GM13977 (cell line): Measurements from ENCODE around the gene PRSS57.
"Not testable (repeated sequence)": the region's sequence is repeated elsewhere in the genome, so short reads cannot be mapped to it uniquely, and the experiment has no call there.

Source experiments
- DNase-seq: peaks from one replicate; pipeline ENCODE4 v3.0.0; 2012; ENCODE audit warnings: low spot score
- in situ Hi-C: fragments of 300-500 bp; cut with MboI; formaldehyde crosslinking; loops from one replicate; pipeline ENCODE4 v1.12.0; 2022; ENCODE audit warnings: low sequenced_read_pairs, low pct_unique_long_range_greater_than_20kb, mixed read lengths, inconsistent platforms; ENCODE audit not compliant: unreplicated experiment
- TF ChIP-seq, protein P1 (sequence below): IDR thresholded peaks from 2 replicates; pipeline ENCODE4 v1.5.1; 2012; ENCODE audit warnings: mild to moderate bottlenecking, control low read depth; ENCODE audit not compliant: insufficient read depth; ENCODE audit errors: extremely low read depth, missing control alignments

Gene PRSS57

DNA sequence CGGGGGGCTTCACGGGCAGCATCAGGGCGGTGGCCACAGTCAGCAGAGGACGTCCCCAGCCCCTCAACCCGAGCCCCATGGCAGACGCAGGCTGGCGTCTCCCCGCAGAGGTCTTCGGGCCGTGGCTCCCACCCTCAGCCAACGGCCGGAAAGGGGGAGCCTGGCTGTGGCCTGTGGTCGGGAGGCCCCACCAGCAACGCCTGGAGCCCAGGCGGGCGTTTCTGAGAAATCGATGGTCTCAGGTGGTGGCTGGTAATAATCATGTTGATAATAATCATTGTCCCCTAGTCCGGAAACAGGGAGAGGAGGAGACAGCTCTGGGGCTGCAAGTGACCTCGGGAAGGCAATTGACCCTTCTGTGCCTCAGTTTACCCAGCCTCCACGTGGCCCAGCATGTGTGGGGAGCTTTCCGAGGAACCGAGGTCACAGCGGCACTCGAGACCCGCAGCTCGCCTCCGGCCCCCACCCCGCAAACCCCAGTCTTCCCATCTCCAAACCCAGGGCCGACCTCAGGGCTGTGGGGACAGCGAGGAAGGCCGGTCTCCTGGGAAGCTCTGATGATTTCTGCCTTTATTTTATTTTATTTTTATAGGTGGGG is at the start of gene PRSS57:
PRSS57 (minus strand) TSS at position 101 of the 598 bp plus-strand sequence; CDS start at position 79, 22 bp downstream.
- in situ Hi-C loops, result no loop called here
- TF ChIP-seq, protein P1, sequence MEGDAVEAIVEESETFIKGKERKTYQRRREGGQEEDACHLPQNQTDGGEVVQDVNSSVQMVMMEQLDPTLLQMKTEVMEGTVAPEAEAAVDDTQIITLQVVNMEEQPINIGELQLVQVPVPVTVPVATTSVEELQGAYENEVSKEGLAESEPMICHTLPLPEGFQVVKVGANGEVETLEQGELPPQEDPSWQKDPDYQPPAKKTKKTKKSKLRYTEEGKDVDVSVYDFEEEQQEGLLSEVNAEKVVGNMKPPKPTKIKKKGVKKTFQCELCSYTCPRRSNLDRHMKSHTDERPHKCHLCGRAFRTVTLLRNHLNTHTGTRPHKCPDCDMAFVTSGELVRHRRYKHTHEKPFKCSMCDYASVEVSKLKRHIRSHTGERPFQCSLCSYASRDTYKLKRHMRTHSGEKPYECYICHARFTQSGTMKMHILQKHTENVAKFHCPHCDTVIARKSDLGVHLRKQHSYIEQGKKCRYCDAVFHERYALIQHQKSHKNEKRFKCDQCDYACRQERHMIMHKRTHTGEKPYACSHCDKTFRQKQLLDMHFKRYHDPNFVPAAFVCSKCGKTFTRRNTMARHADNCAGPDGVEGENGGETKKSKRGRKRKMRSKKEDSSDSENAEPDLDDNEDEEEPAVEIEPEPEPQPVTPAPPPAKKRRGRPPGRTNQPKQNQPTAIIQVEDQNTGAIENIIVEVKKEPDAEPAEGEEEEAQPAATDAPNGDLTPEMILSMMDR, result no peak

DNA sequence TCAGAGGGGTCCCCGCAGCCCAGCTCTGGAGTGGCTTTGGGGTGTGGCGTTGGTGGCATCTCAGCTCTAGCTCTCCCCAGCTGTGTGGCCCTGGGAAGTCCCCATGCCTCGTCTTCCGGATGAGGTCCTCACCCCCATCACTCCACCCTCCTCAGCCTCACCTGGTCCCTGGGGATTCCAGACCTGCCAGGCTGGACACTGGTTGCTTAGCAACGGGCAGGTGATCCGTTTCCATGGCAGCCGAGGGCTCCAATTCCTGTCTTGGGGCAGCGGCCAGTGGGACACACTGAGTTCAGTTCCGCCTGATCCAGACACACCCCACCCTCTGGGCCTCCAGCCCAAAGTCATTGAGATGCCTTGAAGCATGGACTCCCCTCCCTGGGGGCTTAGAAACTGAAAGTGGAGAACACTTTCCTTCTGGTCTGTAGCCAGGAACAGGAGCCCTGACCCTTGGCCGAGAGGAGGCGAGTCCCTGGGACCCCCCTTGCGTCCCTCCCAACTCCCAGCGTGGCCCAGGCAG is 48.0 kb upstream of the PRSS57 start:
- TF ChIP-seq, protein P1, result no peak
- DNase-seq, result no peak
- in situ Hi-C loops, result loop anchor here (25.0 kb wide), 1 partner anchor 156 kb away; the partner anchor contains the start of gene HCN2

More for the DNA sequence above, at the start of gene PRSS57:
- no peak for DNase-seq

DNA sequence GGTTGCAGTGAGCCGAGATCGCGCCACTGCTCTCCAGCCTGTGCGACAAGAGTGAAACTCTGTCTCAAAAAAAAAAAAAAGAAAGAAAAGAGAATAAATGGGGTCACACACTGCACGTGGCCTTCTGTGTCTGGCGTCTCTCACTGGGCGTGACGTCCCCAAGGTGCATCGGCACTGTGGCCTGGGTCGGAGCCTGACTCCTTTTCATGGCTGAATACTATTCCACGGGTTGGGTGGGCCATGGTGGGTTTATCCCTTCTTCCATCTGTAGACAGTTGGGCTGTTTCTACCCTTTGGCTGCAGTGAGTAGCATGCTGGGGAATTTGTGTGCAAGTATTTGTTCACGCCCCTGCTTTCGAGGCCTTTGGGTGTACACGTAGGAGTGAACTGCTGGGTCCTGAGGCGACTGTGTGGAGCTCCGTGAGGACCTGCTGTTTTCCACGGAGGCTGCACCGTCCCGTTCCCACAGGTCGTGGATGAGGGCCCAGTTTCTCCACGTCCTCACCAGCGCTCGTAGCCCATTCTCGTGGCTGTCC is 47.4 kb upstream of the PRSS57 start:
- DNase-seq, result no peak
- TF ChIP-seq, protein P1, result no peak
- in situ Hi-C loops, result loop anchor here (25.0 kb wide), 1 partner anchor 155 kb away; the partner anchor contains the start of gene HCN2

DNA sequence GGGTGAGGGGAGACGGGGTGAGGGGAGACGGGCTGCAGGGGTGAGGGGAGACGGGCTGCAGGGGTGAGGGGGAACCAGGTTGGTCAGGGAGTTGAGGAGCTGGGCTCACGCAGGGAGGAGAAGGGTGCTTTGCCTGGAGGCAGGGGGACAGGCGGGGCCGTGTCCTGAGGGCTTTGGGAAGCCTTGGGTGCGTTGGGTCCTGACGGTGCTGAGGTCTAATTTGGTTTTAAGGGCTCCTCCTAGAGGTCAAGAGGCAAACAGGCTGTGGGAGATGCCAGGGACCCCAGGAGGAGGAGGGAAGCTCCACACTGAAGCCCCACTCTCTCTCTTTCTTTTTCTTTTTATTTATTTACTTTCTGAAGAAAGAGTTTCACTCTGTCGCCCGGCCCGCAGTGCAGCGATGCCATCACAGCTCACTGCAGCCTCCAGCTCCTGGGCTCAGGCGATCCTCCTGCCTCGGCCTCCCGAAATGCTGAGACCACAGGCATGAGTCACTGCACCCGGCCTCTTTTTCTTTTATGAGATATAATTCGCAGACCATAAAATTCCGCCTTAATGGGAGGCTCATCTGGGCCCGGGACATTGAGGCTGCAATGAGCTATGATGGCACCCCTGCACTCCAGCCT is 46.4 kb upstream of the PRSS57 start:
- TF ChIP-seq, protein P1, result peak; percentile 30
- in situ Hi-C loops, result loop anchor here (25.0 kb wide), 1 partner anchor 154 kb away; the partner anchor contains the start of gene HCN2
- peak; percentile 71 for DNase-seq

DNA sequence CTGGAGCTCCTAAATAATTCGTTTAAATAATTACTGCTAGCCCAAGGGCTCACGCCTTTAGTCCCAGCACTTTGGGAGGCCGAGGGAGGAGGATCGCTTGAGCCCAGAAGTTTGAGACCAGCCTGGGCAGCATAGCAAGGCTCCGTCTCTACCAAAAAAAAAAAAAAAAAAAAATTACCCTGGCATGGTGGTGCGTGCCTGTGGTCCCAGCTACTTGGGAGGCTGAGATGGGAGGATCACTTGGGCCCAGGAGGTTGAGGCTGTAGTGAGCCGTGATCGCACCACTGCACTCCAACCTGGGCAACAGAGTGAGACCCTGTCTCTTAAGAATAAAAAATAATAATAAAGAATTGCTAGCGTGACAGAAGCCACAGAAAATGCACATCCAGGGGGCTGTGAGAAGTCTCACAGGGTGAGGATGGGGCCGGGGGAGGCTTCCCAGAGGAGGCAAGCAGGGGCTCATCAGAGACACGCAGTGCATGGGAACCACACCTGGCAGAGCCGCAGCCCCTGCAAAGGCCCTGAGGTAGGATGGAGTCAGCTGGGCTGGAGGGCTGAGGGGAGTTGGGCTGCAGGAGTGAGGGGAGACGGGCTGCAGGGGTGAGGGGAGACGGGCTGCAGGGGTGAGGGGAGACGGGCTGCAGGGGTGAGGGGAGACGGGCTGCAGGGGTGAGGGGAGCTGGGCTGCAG is 45.7 kb upstream of the PRSS57 start:
- in situ Hi-C loops, result loop anchor here (25.0 kb wide), 1 partner anchor 154 kb away; the partner anchor contains the start of gene HCN2
- not testable (repeated sequence) for DNase-seq

DNA sequence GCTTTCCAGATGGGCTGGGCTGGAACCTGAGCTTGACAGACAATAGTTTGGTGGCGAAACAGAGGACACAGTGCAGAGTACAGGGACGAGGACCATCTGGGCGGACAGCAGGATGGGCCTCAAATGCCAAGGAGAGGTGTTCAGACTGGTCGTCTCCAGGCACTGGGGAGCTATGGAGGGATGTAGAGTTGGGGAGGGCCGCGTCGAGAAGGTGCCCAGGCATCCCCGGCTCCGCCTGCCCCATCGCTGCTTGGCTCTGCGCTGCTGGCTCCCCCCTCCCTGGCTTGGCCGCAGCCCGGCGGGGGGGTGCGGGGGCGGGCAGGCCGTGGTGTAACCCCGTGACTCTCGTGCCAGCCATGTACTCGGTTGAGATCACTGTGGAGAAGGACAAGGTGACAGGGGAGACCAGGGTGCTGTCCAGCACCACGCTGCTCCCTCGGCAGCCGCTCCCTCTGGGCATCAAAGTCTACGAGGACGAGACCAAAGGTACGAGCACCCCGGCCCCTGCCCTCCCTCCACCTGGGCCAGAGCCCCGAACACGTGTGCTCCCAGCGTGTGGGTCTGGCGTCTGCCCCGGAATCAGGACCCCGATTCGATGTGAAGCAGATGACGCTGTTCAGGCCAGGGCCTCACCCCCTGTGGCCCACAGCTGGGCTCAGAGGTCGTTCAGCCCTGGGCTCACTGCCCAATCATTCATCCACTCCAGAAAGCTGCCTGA is 44.9 kb upstream of the PRSS57 start:
- TF ChIP-seq, protein P1, result no peak
- in situ Hi-C loops, result loop anchor here (25.0 kb wide), 1 partner anchor 153 kb away; the partner anchor contains the start of gene HCN2
- no peak for DNase-seq
